ENCODE results near the gene CCT3.
A peak's percentile ranks its signal among the peaks of the same experiment; 100 is the strongest.
"Not testable (repeated sequence)": the region's sequence is repeated elsewhere in the genome, so short reads cannot be mapped to it uniquely, and the experiment has no call there.

CCT3 gene

GRCh38 chr1:156376146-156376545 is 38.1 kb upstream of the CCT3 start:
- no peak for DNase-seq (ENCODE audit: low read depth, low spot score)
- no peak overlapping the region for H3K4me3 ChIP-seq (ENCODE audit: low read depth, low read length)

GRCh38 chr1:156373546-156373945 is 35.5 kb upstream of the CCT3 start:
- in situ Hi-C loops (cut with HindIII; ENCODE audit: low sequenced_read_pairs), result no loop called here
- no peak overlapping the region for H3K4me3 ChIP-seq (ENCODE audit: low read depth, low read length)
- DNase-seq (ENCODE audit: low read depth, low spot score), result no peak
- TF ChIP-seq CTCF (IDR thresholded peaks at IDR 0.05; ENCODE audit: low read depth, low read length), result no peak

More at GRCh38 chr1:156376146-156376545, 38.1 kb upstream of the CCT3 start:
- in situ Hi-C loops (cut with HindIII; ENCODE audit: low sequenced_read_pairs), result no loop called here
- no peak for TF ChIP-seq CTCF (IDR thresholded peaks at IDR 0.05; ENCODE audit: low read depth, low read length)

- in situ Hi-C loops (cut with HindIII; ENCODE audit: low sequenced_read_pairs), result no loop called here
- TF ChIP-seq CTCF (IDR thresholded peaks at IDR 0.05; ENCODE audit: low read depth, low read length), result no peak
- no peak overlapping the region for H3K4me3 ChIP-seq (ENCODE audit: low read depth, low read length)
- no peak for DNase-seq (ENCODE audit: low read depth, low spot score)
These were observed 34.8 kb upstream of the CCT3 start for GRCh38 chr1:156372876-156373275.

- no peak overlapping the region for H3K4me3 ChIP-seq (ENCODE audit: low read depth, low read length)
- in situ Hi-C loops (cut with HindIII; ENCODE audit: low sequenced_read_pairs), result no loop called here
- peak; percentile 10 for DNase-seq (ENCODE audit: low read depth, low spot score)
- TF ChIP-seq CTCF (IDR thresholded peaks at IDR 0.05; ENCODE audit: low read depth, low read length), result no peak
These were observed 34.1 kb upstream of the CCT3 start for GRCh38 chr1:156372265-156372586.

- in situ Hi-C loops (cut with HindIII; ENCODE audit: low sequenced_read_pairs), result no loop called here
- H3K4me3 ChIP-seq (ENCODE audit: low read depth, low read length), result no peak overlapping the region
- DNase-seq (ENCODE audit: low read depth, low spot score), result no peak
- TF ChIP-seq CTCF (IDR thresholded peaks at IDR 0.05; ENCODE audit: low read depth, low read length), result no peak
These were observed 33.6 kb upstream of the CCT3 start for GRCh38 chr1:156371553-156372264.

- DNase-seq (ENCODE audit: low read depth, low spot score); H3K4me3 ChIP-seq (ENCODE audit: low read depth, low read length); in situ Hi-C loops (cut with HindIII; ENCODE audit: low sequenced_read_pairs): not testable (repeated sequence)
These were observed 31.7 kb upstream of the CCT3 start for GRCh38 chr1:156369685-156370286.

- in situ Hi-C loops (cut with HindIII; ENCODE audit: low sequenced_read_pairs), result no loop called here
- DNase-seq (ENCODE audit: low read depth, low spot score), result peak; percentile 5
- TF ChIP-seq CTCF (IDR thresholded peaks at IDR 0.05; ENCODE audit: low read depth, low read length), result no peak
- H3K4me3 ChIP-seq (ENCODE audit: low read depth, low read length), result peak within 1 kb of the TSS; percentile 17
These were observed 31.0 kb upstream of the CCT3 start, which contains the start of gene RHBG for GRCh38 chr1:156368889-156369684. RHBG (plus strand) TSS chr1:156369211; CDS start chr1:156369250, 39 bp downstream.

All from astrocyte of the spinal cord (primary cell).